Measurements from ENCODE around the gene ZMYND8.

GRCh38 chr20:47266847-47267515 lies 89.5 kb downstream of the ZMYND8 start:
- no peak for TF ChIP-seq CTCF (conservative IDR thresholded peaks at IDR 0.05 in 1 of 2, IDR thresholded peaks at IDR 0.05 in 1 of 2; ENCODE audit: low read depth in 1 of 2, low read length in 2 of 2)
- no peak for TF ChIP-seq EZH2 (IDR thresholded peaks at IDR 0.05; ENCODE audit: low read length, missing control alignments)
